COLO668 (cell line): Measurements from ENCODE around the gene CPNE1.
"Not testable (repeated sequence)": the region's sequence is repeated elsewhere in the genome, so short reads cannot be mapped to it uniquely, and the experiment has no call there.

ENCODE experiments used
- DNase-seq: peaks from one replicate; lab custom pipeline; 2025; ENCODE audit not compliant: unreplicated experiment; lab: John Stamatoyannopoulos, UW

CPNE1 gene

DNA sequence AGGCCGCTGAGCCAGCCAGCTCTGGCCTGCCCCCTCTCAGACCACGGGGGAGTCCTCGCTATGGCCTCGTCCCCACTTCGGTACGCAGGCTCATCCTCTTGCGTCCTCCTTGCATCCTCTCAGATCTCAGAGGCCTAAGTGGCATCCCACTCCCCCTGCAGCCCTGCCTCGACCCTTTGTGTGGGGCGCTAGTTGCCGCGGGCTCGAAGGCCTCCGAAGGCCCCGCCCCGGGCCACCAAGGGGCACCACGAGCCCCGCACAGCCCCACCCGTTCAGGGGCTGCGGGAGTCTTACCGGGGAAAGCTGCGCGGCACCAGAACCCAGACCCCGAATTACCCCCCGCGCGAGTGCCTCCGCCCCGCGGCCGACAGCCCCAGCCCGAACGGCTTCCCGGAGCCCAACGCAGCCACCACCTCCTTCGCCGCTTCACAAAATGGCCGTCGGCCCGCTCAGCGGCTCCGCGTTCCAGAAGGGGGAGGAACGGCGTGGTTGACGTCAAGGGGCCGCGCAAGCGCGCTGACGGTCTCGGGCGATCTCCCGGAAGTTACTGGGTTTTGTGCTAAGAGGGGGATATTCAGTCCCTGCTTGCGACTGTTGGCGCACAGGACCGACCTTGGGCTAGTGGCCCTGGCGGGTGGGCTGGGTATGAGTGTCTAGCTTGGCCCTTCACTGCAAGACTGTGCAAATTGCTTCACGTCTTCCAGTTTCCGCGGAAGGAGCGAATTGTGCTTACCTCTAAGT is at the start of gene CPNE1, which contains the start of gene RBM12:
TSS of gene CPNE1 (minus strand) at position 435 of the 741 bp plus-strand sequence. CDS start 31,977 bp downstream, outside the sequence.
TSS of gene RBM12 (minus strand) at position 435 of the 741 bp plus-strand sequence. CDS start 9,578 bp downstream, outside the sequence.
- DNase-seq = peak; percentile 95

- no peak for DNase-seq
These were observed 49.4 kb upstream of the CPNE1 start for GRCh38 chr20:35714127-35714526.

- DNase-seq = not testable (repeated sequence)
These were observed 48.4 kb upstream of the CPNE1 start for GRCh38 chr20:35713120-35713519.

- no peak for DNase-seq
These were observed 47.0 kb upstream of the CPNE1 start for GRCh38 chr20:35711588-35712209.

- no peak for DNase-seq
These were observed 46.3 kb upstream of the CPNE1 start for GRCh38 chr20:35710884-35711587.

DNA sequence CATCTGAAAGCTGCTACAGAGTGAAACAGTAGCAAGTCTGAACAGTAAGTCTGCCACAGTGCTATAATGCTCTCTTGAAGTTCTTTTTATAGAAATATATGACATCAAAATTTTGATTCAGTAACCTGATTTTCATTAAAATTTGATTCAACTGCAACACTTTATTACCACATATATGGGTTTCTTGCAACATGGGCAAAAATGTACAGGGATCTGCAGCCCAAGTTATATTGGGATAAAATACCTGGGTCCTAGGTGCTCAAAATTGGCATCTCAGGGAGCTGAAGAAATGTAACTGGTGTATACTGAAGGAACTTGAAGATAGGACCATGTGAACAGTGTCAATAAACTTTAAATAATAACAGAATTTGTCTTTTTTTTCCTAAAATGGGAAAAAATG is 45.3 kb upstream of the CPNE1 start:
- no peak for DNase-seq

GRCh38 chr20:35709259-35709658 is 44.6 kb upstream of the CPNE1 start:
- no peak for DNase-seq

GRCh38 chr20:35708502-35708901 is 43.8 kb upstream of the CPNE1 start:
- no peak for DNase-seq

- not testable (repeated sequence) for DNase-seq
These were observed 42.2 kb upstream of the CPNE1 start for GRCh38 chr20:35706591-35707529.

DNA sequence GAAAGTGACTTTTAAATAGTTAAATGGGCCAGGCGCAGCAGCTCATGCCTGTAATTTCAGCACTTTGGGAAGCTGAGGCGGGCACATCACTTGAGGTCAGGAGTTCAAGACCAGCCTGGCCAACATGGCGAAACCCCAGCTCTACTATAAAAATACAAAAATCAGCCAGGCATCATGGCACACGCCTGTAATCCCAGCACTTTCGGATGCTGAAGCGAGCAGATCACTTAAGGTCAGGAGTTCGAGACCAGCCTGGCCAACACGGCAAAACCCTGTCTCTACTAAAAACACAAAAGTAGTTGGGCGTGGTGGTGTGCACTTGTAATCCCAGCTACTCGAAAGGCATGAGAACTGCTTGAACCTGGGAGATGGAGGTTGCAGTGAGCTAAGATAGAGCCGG is 41.2 kb upstream of the CPNE1 start:
- not testable (repeated sequence) for DNase-seq

- DNase-seq = no peak
These were observed 40.0 kb upstream of the CPNE1 start for GRCh38 chr20:35704514-35705261.

GRCh38 chr20:35702824-35703695 is 38.4 kb upstream of the CPNE1 start:
- no peak for DNase-seq

- no peak for DNase-seq
These were observed 37.5 kb upstream of the CPNE1 start for GRCh38 chr20:35702051-35702823.

GRCh38 chr20:35700625-35701148 is 36.0 kb upstream of the CPNE1 start:
- no peak for DNase-seq

- no peak for DNase-seq
These were observed 35.4 kb upstream of the CPNE1 start for GRCh38 chr20:35699957-35700624.

GRCh38 chr20:35699127-35699956 is 34.6 kb upstream of the CPNE1 start, which contains the start of the genes NFS1 and ROMO1:
Gene NFS1, minus strand, starts transcription at chr20:35699352. Its CDS starts 64 bp downstream, at chr20:35699288.
Gene ROMO1, plus strand, starts transcription at chr20:35699405. Its CDS starts 228 bp downstream, at chr20:35699633.
- DNase-seq = peak; percentile 91
